Measurements from ENCODE around the gene FAM193B.
A peak's percentile ranks its signal among the peaks of the same experiment; 100 is the strongest.

Gene FAM193B

DNA sequence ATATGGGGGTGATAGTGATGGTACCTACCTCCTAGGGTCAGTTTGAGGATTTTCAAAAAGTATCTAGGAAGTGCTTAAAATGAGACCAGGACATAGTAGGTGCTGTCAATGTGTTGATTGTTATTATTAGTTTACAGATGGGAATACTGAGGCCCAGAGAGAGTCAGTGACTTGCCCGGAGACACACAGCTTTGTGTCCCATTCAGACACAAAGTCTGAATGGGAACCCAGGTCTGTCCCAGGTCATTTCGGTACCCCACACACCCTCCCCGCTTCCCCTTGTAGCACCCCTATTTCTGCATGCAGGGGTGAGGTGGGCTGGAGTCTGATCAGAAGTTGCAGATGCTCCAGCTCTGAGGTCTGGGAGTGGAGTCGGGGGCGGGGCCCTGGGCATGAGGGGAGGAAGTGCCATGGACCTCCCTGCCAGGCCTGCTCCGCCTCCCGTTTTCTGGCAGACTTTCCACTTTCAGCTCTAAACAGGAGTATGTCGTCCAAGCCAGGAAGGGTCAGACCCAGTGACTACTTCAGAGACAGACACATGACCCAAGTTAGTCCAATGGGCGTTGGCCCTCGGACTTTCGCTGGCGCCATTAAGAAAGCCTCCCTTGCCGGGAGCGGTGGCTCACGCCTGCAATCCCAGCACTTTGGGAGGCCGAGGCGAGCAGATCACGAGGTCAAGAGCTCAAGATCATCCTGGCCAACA, 77.7 kb downstream of the FAM193B start:
- Histone ChIP-seq H3K4me2 (ENCODE audit: low read length) (no peak overlapping the region), H2BK120ac (ENCODE audit: insufficient read depth, low read length, poor library complexity) (no peak overlapping the region), H3K23ac (ENCODE audit: low read length) (no peak overlapping the region), H3K36me3 (ENCODE audit: control insufficient read depth in 1 of 2, insufficient read depth in 2 of 2, low read length in 2 of 2) (peaks cover 10 to 14% of the 10 kb centered on the region in 2 experiments), H3K9ac (ENCODE audit: low read length) (no peak overlapping the region), H2BK5ac (ENCODE audit: low read depth, low read length, poor library complexity) (no peak overlapping the region), H3K4me1 (ENCODE audit: control insufficient read depth in 1 of 2, insufficient read depth in 2 of 2, low read length in 2 of 2) (peaks cover 8 to 12% of the 10 kb centered on the region in 2 experiments), H3K14ac (ENCODE audit: low read length) (no peak overlapping the region), H2AFZ (ENCODE audit: insufficient read depth, low read length, poor library complexity) (no peak overlapping the region), H3K79me1 (ENCODE audit: low read length) (peaks cover 10% of the 10 kb centered on the region), H4K8ac (ENCODE audit: low read depth, low read length) (no peak overlapping the region), H3K9me3 (ENCODE audit: insufficient read depth, low read depth, low read length) (peaks cover 2% of the 10 kb centered on the region), H4K91ac (ENCODE audit: low read depth, low read length) (no peak overlapping the region), H3K27me3 (ENCODE audit: insufficient read depth, low read length) (no peaks in the 10 kb centered on the region), H3K18ac (ENCODE audit: low read length) (no peak overlapping the region), H3K79me2 (ENCODE audit: control insufficient read depth, insufficient read depth, low read length, poor library complexity) (peaks cover 17% of the 10 kb centered on the region), H3K4ac (ENCODE audit: low read depth, low read length) (no peak overlapping the region), H3K27ac (ENCODE audit: low read depth, low read length) (no peak overlapping the region), H2AK5ac (ENCODE audit: low read length) (no peak overlapping the region), H4K12ac (ENCODE audit: low read depth, low read length) (no peak overlapping the region), H3K4me3 (ENCODE audit: low read depth, low read length) (no peak overlapping the region), H2BK12ac (ENCODE audit: low read length) (no peak overlapping the region)
- no peak for DNase-seq
- WGBS (ENCODE audit: extremely low coverage, insufficient coverage, insufficient read length): no CpG with 5 or more reads among the region's 18 CpGs

DNA sequence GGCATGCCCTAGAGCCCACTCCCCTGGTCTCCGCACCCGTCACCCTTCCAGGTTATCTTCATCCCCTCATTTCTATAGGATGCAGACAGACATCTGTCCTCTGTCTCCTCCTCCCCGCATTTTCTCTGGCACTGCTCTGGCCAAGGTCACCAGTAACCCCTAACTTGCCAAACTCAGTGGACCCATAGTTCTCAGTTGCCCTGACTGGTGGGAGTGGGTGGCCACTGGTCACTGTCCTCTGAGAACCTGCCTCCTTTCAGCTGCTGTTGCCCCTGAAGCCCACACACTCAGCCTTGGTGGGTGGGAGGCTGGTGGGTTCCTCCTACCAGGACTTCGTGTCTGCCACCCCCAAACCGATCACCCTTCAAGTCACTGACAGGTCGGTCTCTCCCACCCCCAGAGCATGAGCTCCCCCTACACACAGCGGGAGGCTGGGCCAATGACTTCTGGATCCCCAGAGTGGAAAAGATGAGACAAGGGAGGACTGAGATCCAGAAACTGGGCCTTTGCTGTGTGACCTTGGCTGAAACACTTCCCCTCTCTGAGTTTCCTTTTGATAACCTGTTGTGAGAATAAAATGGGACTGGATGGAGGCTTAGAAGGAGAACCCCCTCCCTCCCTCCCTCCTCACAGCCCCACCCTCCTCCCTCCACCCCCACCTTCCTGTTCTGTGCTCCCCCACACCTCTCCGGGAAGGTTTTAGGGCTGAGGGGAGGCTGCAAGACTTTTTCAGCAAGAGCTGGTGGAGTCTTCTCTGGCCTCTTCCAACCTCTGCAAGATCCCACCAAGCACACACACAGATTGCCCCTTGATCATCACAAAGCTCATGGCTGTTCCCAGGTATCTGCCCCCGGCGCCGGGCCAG, 78.6 kb downstream of the FAM193B start:
- H3K4me1 ChIP-seq (ENCODE audit: control insufficient read depth in 1 of 2, insufficient read depth in 2 of 2, low read length in 2 of 2): peaks cover 17 to 20% of the 10 kb centered on the region in 2 experiments
- peaks cover 15 to 19% of the 10 kb centered on the region in 2 experiments for H3K36me3 ChIP-seq (ENCODE audit: control insufficient read depth in 1 of 2, insufficient read depth in 2 of 2, low read length in 2 of 2)
- no peak overlapping the region for H4K12ac ChIP-seq (ENCODE audit: low read depth, low read length)
- no peak overlapping the region for H3K4ac ChIP-seq (ENCODE audit: low read depth, low read length)
- H3K79me2 ChIP-seq (ENCODE audit: control insufficient read depth, insufficient read depth, low read length, poor library complexity): peaks cover 19% of the 10 kb centered on the region
- H3K23ac ChIP-seq (ENCODE audit: low read length): no peak overlapping the region
- no peak overlapping the region for H4K91ac ChIP-seq (ENCODE audit: low read depth, low read length)
- H3K27me3 ChIP-seq (ENCODE audit: insufficient read depth, low read length): no peaks in the 10 kb centered on the region
- peaks cover 10% of the 10 kb centered on the region for H3K79me1 ChIP-seq (ENCODE audit: low read length)
- whole genome bisulfite sequencing (ENCODE audit: extremely low coverage, insufficient coverage, insufficient read length): no CpG with 5 or more reads among the region's 11 CpGs
- peaks cover 2% of the 10 kb centered on the region for H3K9me3 ChIP-seq (ENCODE audit: insufficient read depth, low read depth, low read length)
- H3K4me2 ChIP-seq (ENCODE audit: low read length): no peak overlapping the region
- no peak overlapping the region for H2BK5ac ChIP-seq (ENCODE audit: low read depth, low read length, poor library complexity)
- H3K18ac ChIP-seq (ENCODE audit: low read length): no peak overlapping the region
- H3K14ac ChIP-seq (ENCODE audit: low read length): no peak overlapping the region
- no peak overlapping the region for H3K9ac ChIP-seq (ENCODE audit: low read length)
- H2AK5ac ChIP-seq (ENCODE audit: low read length): no peak overlapping the region
- no peak overlapping the region for H2BK120ac ChIP-seq (ENCODE audit: insufficient read depth, low read length, poor library complexity)
- DNase-seq: no peak
- no peak overlapping the region for H3K27ac ChIP-seq (ENCODE audit: low read depth, low read length)
- H2BK12ac ChIP-seq (ENCODE audit: low read length): no peak overlapping the region
- H2AFZ ChIP-seq (ENCODE audit: insufficient read depth, low read length, poor library complexity): no peak overlapping the region
- no peak overlapping the region for H4K8ac ChIP-seq (ENCODE audit: low read depth, low read length)
- no peak overlapping the region for H3K4me3 ChIP-seq (ENCODE audit: low read depth, low read length)

DNA sequence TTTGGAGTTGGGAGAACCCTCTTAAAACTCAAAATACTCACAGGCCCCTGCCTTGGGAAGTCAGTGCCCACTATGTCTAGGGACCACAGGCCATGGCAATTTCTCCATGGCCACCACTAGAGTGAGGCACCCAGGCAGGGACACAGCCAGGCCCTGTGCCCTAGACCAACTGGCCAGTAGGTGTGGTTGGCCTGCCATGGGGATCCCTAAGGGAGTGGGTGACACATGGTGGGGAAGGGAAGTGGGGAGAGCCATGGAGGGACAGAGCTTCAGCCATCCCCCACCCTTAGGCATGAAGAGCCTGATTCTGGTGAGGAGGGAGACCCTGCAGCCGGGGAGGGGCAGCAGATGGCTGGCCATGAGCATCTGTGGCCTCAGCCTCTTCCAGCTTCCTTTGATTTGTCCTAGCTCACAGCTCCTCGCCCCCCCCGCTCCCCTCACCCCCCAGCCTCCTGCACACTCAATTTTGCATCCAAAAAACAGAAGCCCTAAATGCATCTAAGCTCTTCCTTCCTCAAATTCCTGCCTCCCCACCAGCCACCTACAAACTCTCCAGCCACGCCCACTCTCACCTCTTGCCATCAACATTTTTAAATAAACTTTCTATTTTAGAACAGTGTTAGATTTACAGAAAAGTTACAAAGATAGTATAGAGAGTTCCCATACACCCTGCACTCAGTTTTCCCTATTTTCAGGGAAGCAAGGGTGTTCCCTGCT, 79.4 kb downstream of the FAM193B start:
- Histone ChIP-seq H3K4me3 (ENCODE audit: low read depth, low read length) (no peak overlapping the region), H3K9me3 (ENCODE audit: insufficient read depth, low read depth, low read length) (peaks cover 2% of the 10 kb centered on the region), H3K18ac (ENCODE audit: low read length) (no peak overlapping the region), H3K27ac (ENCODE audit: low read depth, low read length) (no peak overlapping the region), H3K27me3 (ENCODE audit: insufficient read depth, low read length) (no peaks in the 10 kb centered on the region), H3K36me3 (ENCODE audit: control insufficient read depth in 1 of 2, insufficient read depth in 2 of 2, low read length in 2 of 2) (peaks cover 23 to 27% of the 10 kb centered on the region in 2 experiments), H3K79me2 (ENCODE audit: control insufficient read depth, insufficient read depth, low read length, poor library complexity) (peaks cover 25% of the 10 kb centered on the region), H4K8ac (ENCODE audit: low read depth, low read length) (no peak overlapping the region), H3K23ac (ENCODE audit: low read length) (no peak overlapping the region), H2BK5ac (ENCODE audit: low read depth, low read length, poor library complexity) (no peak overlapping the region), H4K91ac (ENCODE audit: low read depth, low read length) (no peak overlapping the region), H3K9ac (ENCODE audit: low read length) (no peak overlapping the region), H2BK120ac (ENCODE audit: insufficient read depth, low read length, poor library complexity) (no peak overlapping the region), H3K79me1 (ENCODE audit: low read length) (peaks cover 13% of the 10 kb centered on the region), H3K4me2 (ENCODE audit: low read length) (no peak overlapping the region), H3K4ac (ENCODE audit: low read depth, low read length) (no peak overlapping the region), H3K14ac (ENCODE audit: low read length) (no peak overlapping the region), H3K4me1 (ENCODE audit: control insufficient read depth in 1 of 2, insufficient read depth in 2 of 2, low read length in 2 of 2) (peaks cover 25 to 28% of the 10 kb centered on the region in 2 experiments), H2BK12ac (ENCODE audit: low read length) (no peak overlapping the region), H2AK5ac (ENCODE audit: low read length) (no peak overlapping the region), H4K12ac (ENCODE audit: low read depth, low read length) (no peak overlapping the region), H2AFZ (ENCODE audit: insufficient read depth, low read length, poor library complexity) (no peak overlapping the region)
- no CpG with 5 or more reads among the region's 4 CpGs for WGBS (ENCODE audit: extremely low coverage, insufficient coverage, insufficient read length)
- DNase-seq: no peak

DNA sequence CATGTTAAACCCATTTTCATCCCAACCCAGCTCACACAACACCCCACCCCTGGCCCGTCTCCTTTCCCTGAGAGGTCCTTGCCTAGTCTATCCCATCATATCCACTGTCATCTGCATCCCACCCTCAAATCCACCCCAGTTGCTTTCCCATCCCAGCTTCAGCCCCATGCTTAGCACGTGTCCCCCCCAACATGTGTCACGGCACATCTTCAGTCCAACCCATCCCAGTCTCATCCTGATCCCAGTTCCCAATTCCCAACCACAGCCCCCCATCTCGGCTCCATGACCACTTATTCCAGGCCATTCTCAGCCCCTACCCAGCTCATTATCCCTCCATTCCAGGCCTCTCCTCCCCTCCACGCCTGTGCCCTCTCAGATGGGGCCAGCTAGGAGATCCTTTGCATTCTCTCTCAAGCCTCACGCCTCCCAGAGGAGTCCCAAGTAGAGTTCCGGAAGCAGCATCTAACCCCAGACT, 80.3 kb downstream of the FAM193B start:
- Histone ChIP-seq H4K8ac (ENCODE audit: low read depth, low read length) (peak overlapping the region; percentile 45), H4K12ac (ENCODE audit: low read depth, low read length) (peak overlapping the region; percentile 5), H3K4ac (ENCODE audit: low read depth, low read length) (no peak overlapping the region), H4K91ac (ENCODE audit: low read depth, low read length) (peak overlapping the region; percentile 16), H3K4me3 (ENCODE audit: low read depth, low read length) (peak overlapping the region; percentile 13), H3K9ac (ENCODE audit: low read length) (no peak overlapping the region), H3K18ac (ENCODE audit: low read length) (no peak overlapping the region), H2AK5ac (ENCODE audit: low read length) (peak overlapping the region; percentile 31), H2AFZ (ENCODE audit: insufficient read depth, low read length, poor library complexity) (no peak overlapping the region), H3K4me1 (ENCODE audit: control insufficient read depth in 1 of 2, insufficient read depth in 2 of 2, low read length in 2 of 2) (peaks cover 31 to 33% of the 10 kb centered on the region in 2 experiments), H3K14ac (ENCODE audit: low read length) (no peak overlapping the region), H3K4me2 (ENCODE audit: low read length) (peak overlapping the region; percentile 51), H3K23ac (ENCODE audit: low read length) (no peak overlapping the region), H2BK5ac (ENCODE audit: low read depth, low read length, poor library complexity) (no peak overlapping the region), H2BK120ac (ENCODE audit: insufficient read depth, low read length, poor library complexity) (no peak overlapping the region), H3K27me3 (ENCODE audit: insufficient read depth, low read length) (no peaks in the 10 kb centered on the region), H3K79me1 (ENCODE audit: low read length) (peaks cover 13% of the 10 kb centered on the region), H3K27ac (ENCODE audit: low read depth, low read length) (no peak overlapping the region), H3K79me2 (ENCODE audit: control insufficient read depth, insufficient read depth, low read length, poor library complexity) (peaks cover 27% of the 10 kb centered on the region), H2BK12ac (ENCODE audit: low read length) (peak overlapping the region; percentile 37), H3K36me3 (ENCODE audit: control insufficient read depth in 1 of 2, insufficient read depth in 2 of 2, low read length in 2 of 2) (peaks cover 25 to 30% of the 10 kb centered on the region in 2 experiments), H3K9me3 (ENCODE audit: insufficient read depth, low read depth, low read length) (peaks cover 2% of the 10 kb centered on the region)
- no peak for DNase-seq
- no CpG with 5 or more reads among the region's 7 CpGs for WGBS (ENCODE audit: extremely low coverage, insufficient coverage, insufficient read length)
